Spleen (tissue), 11 donors: ENCODE data around the gene AVPI1. TPM values are rescaled to one million over a fixed set of nuclear protein-coding genes. Genes with fewer than 3 reads are reported as not detected.
"Not testable (repeated sequence)": the region's sequence is repeated elsewhere in the genome, so short reads cannot be mapped to it uniquely, and the experiment has no call there.

Experiments
- DNase-seq: peaks from one replicate; pipeline ENCODE4 v3.0.0-alpha.2; 2020
- H3K27ac ChIP-seq, 8 donors: fragments of 200-600 bp; sonication (generic) in 7 of 8; 1 replicate in 4 of 8; 2 replicates in 4 of 8; pipeline versions ENCODE4 v1.5.0 to v1.8.0; 2016 to 2021; ENCODE audit warnings: inconsistent platforms in 4 of 8, mild to moderate bottlenecking in 4 of 8, moderate library complexity in 1 of 8
- H3K27me3 ChIP-seq, 7 donors: fragments of 200-600 bp; sonication (generic) in 6 of 7; replicated peaks in 1 of 7; 1 replicate in 4 of 7; 2 replicates in 3 of 7; pipeline versions ENCODE4 v1.5.0 to v1.8.0; 2016 to 2021; ENCODE audit warnings: inconsistent platforms in 3 of 7, mild to moderate bottlenecking in 1 of 7
- H3K36me3 ChIP-seq, 6 donors: fragments of 200-600 bp; sonication (generic) in 5 of 6; 1 replicate in 4 of 6; 2 replicates in 2 of 6; pipeline versions ENCODE4 v1.5.0 to v1.8.0; 2016 to 2021; ENCODE audit warnings: inconsistent platforms in 2 of 6
- H3K4me1 ChIP-seq, 6 donors: fragments of 200-600 bp; sonication (generic) in 5 of 6; 1 replicate in 3 of 6; 2 replicates in 3 of 6; pipeline versions ENCODE4 v1.5.0 to v1.8.0; 2016 to 2021; ENCODE audit warnings: inconsistent platforms in 3 of 6
- H3K4me3 ChIP-seq, 8 donors: fragments of 200-600 bp; sonication (generic) in 7 of 8; 1 replicate in 4 of 8; 2 replicates in 4 of 8; pipeline versions ENCODE4 v1.5.0 to v1.8.0; 2016 to 2021; ENCODE audit warnings: inconsistent platforms in 4 of 8, mild to moderate bottlenecking in 4 of 8, moderate library complexity in 2 of 8
- H3K9me3 ChIP-seq, 8 donors: fragments of 200-600 bp; sonication (generic) in 7 of 8; 1 replicate in 4 of 8; 2 replicates in 4 of 8; pipeline versions ENCODE4 v1.5.0 to v1.8.0; 2016 to 2021; ENCODE audit warnings: inconsistent platforms in 4 of 8
- POLR2A ChIP-seq, 3 donors: fragments of 450-650 bp; IDR thresholded peaks; one replicate each; pipeline ENCODE4 v1.5.1; 2017; ENCODE audit warnings: antibody characterized with exemption in 3 of 3, mild to moderate bottlenecking in 1 of 3
- POLR2AphosphoS5 ChIP-seq, 3 donors: sonication (generic); formaldehyde crosslinking; IDR thresholded peaks; one replicate each; pipeline ENCODE4 v1.5.1; 2017; ENCODE audit warnings: antibody characterized with exemption in 3 of 3
- WGBS, 5 donors: extraction: QIAGEN DNeasy Blood & Tissue Kit in 3 of 5; methylation state at CpG; one replicate each; pipeline versions ENCODE4 v1.1.5 to v1.1.7; 2013 to 2018; 5-methylcytosine and 5-hydroxymethylcytosine counted together
- intact Hi-C: fragments of 100-400 bp; cut with DNase I; formaldehyde crosslinking; loops from one replicate; pipeline ENCODE4 v1.15.0; 2023; ENCODE audit warnings: low total_unique reads
- polyA plus RNA-seq, 3 donors: library from polyadenylated mRNA; stranded (reverse); fragments of 200-250 nt; gene quantifications; one replicate each; pipeline ENCODE4 v1.2.1, GENCODE V29; 2013
- total RNA-seq, 7 donors: library from RNA; depleted of rRNA in 3 of 7; stranded (reverse); fragments of >200 nt in 3 of 7; fragmentation: NEBNext Ultra II Directional in 4 of 7; extraction: Animal tissue kit (Norgen Biotek cat#: 25700) in 4 of 7; gene quantifications; one replicate each; pipeline versions ENCODE4 v1.1.0 to v1.2.1, GENCODE V29; 2016 to 2021
- TF ChIP-seq, protein P1 (sequence below), 11 experiments: fragments of 200-600 bp in 7 of 11; fragments of 450-650 bp in 4 of 11; sonication (generic) in 4 of 11; IDR thresholded peaks in 8 of 11; conservative IDR thresholded peaks in 3 of 11; 1 replicate in 7 of 11; 2 replicates in 4 of 11; pipeline versions ENCODE4 v1.4.0 to v1.8.0; 2016 to 2021; ENCODE audit warnings: antibody characterized with exemption in 11 of 11, inconsistent platforms in 4 of 11, mild to moderate bottlenecking in 1 of 11
- donor health status: healthy with polysubstance abuse.
- donor health status: DM: no; HTN: no; CAD: no; lungs with moderate emphysema.
- donor health status: DM: no; HTN: no; CAD: no.
- donor health status: Bipolar disorder and iron deficiency.
- donor health status: healthy.
- donor health status: DM: no; HTN: no; CAD: no.
- donor health status: DM: yes; HTN: yes; CAD: no.

The AVPI1 gene
- total and polyA plus RNA-seq, 10 donors: 4.0 to 35.8 (median 14.3) TPM

DNA sequence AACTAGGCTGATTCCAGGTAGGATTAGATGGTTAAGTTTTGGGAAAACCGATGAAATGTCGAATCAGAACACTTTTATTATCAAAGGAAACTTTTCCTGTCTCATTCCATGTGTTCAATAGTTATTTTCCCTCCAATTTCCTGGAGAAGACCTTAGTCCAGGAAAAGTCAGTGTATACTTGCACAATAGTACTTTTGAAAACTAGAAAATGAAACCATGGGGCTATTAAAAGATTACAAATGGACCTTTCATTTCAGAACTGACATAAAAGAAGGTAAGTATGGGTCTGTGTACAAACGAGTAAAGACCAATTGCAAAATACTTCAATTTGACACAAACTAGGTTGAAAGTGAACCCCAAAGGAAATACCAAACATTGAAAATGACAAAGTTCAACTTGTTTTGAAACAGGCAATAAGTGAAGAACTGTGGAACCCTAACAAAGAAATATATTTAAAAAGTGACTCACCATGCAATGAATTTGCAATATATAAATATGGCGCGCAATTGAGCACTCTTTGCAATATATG is 2.1 kb downstream of the AVPI1 start:
- no peak for DNase-seq
- Histone ChIP-seq H3K9me3 (no peaks in the 10 kb centered on the region), H3K27ac (peak overlapping the region; percentile 17 to 93 (median 89)), H3K4me3 (peak overlapping the region in 5 of 8 donors; percentile 63 to 92 (median 71)), H3K4me1 (peaks cover 16 to 71% (median 58%) of the 10 kb centered on the region in 6 donors), H3K36me3 (peaks cover 0 to 2% (median 0%) of the 10 kb centered on the region in 6 donors), H3K27me3 (no peaks in the 10 kb centered on the region)
- TF ChIP-seq, protein P1, sequence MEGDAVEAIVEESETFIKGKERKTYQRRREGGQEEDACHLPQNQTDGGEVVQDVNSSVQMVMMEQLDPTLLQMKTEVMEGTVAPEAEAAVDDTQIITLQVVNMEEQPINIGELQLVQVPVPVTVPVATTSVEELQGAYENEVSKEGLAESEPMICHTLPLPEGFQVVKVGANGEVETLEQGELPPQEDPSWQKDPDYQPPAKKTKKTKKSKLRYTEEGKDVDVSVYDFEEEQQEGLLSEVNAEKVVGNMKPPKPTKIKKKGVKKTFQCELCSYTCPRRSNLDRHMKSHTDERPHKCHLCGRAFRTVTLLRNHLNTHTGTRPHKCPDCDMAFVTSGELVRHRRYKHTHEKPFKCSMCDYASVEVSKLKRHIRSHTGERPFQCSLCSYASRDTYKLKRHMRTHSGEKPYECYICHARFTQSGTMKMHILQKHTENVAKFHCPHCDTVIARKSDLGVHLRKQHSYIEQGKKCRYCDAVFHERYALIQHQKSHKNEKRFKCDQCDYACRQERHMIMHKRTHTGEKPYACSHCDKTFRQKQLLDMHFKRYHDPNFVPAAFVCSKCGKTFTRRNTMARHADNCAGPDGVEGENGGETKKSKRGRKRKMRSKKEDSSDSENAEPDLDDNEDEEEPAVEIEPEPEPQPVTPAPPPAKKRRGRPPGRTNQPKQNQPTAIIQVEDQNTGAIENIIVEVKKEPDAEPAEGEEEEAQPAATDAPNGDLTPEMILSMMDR (IDR thresholded peaks at IDR 0.05 in 8 of 11, conservative IDR thresholded peaks at IDR 0.05 in 3 of 11): no peak
- TF ChIP-seq POLR2A (IDR thresholded peaks at IDR 0.05) (no peak), POLR2AphosphoS5 (IDR thresholded peaks at IDR 0.05) (no peak)
- WGBS, 5 donors: 60 to 79% (median 69%) methylated on average over 5 of the region's 5 CpGs
- intact Hi-C loops: no loop called here

DNA sequence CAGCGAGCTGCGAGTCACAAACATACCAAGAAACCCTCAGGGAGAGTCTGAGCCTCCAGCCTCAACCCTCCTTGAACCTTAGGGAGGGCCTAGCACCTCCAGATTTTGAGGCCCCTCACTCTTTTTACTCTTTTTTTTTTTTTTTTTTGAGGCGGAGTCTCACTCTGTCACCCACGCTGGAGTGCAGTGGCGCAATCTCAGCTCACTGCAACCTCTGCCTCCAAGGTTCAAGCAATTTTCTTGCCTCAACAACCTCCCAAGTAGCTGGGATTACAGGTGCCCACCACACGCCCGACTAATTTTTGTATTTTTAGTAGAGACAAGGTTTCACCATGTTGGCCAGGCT is 2.7 kb downstream of the AVPI1 start:
- H3K9me3 ChIP-seq, H3K27me3 ChIP-seq, DNase-seq, intact Hi-C loops, H3K36me3 ChIP-seq: not testable (repeated sequence)
- 69 to 80% (median 75%) methylated on average over 6 to 7 of the region's 7 CpGs for WGBS, 5 donors
- peaks cover 16 to 68% (median 57%) of the 10 kb centered on the region in 6 donors for H3K4me1 ChIP-seq
- peak overlapping the region in 7 of 8 donors; percentile 20 to 93 (median 89) for H3K27ac ChIP-seq
- peak overlapping the region in 3 of 8 donors; percentile 16 to 92 (median 73) for H3K4me3 ChIP-seq

DNA sequence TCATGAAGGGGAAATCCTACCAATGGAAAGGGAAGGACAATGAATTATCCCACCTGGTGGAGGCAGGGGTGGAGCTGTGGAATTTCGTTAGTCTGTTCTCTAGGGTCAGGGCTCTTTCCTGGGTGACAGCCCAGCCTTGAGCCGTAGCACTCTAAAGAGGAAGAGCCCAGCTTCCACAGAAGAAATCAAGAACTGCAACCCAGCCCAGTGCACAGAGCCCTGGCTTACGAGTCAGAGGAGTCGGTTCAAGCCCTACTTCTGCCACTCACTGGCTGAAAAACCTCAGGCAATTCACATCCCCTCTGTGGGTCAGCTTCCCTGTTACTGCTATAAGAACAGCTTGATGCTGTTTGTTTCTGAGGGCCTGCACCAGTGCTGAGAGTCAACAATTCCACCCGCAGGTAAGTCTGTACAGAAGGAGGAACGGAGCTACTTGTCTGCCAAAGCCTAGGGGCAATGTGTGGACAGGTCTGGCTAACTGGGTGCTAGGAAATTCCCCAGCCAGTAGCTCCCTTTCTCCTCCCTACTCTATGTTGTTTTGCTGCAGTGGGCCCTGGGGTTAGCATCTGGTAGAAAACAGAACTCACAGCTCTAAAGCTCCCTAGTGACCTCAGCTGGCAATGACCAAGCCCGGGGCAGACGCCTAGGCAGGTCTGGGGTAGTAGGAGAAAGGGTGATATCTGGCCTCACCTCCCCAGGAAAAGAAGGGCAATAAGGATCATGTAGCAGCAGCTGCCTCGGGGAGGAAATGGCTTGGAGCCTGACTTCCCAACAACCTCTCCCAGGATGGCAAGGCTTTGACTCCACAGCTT is 3.3 kb downstream of the AVPI1 start:
- Histone ChIP-seq H3K9me3 (no peaks in the 10 kb centered on the region), H3K4me3 (peak overlapping the region in 3 of 8 donors; percentile 16 to 92 (median 73)), H3K36me3 (peaks cover 0 to 12% (median 1%) of the 10 kb centered on the region in 6 donors), H3K27ac (peak overlapping the region in 7 of 8 donors; percentile 20 to 93 (median 89)), H3K4me1 (peaks cover 16 to 62% (median 53%) of the 10 kb centered on the region in 6 donors), H3K27me3 (no peaks in the 10 kb centered on the region)
- TF ChIP-seq, protein P1 (IDR thresholded peaks at IDR 0.05 in 8 of 11, conservative IDR thresholded peaks at IDR 0.05 in 3 of 11): no peak
- TF ChIP-seq POLR2A (IDR thresholded peaks at IDR 0.05) (no peak), POLR2AphosphoS5 (IDR thresholded peaks at IDR 0.05) (no peak)
- intact Hi-C loops: no loop called here
- 50 to 65% (median 51%) methylated on average over 9 of the region's 9 CpGs for WGBS, 5 donors
- DNase-seq: no peak

DNA sequence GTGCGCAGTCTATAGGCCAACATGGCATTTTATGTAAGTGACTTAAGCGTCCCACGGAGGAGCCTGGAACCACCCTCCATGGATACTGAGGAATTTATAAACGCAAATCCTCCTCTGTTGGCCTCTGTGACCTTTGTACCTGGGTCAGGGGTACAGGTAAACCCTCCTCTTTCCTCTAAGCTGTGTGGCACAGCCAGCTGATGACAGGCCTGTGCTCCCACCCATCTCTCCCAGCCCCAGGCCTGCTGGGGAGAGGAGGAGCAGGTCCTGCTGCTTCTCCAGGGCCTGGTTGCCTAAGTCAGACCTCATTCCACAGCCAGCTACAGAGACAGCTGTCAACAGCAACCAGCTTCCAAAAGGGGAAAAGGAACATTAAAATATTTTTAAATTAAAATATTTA is 5.0 kb downstream of the AVPI1 start:
- no peak for DNase-seq
- no peak overlapping the region for H3K27ac ChIP-seq
- no peaks in the 10 kb centered on the region for H3K9me3 ChIP-seq
- intact Hi-C loops: no loop called here
- TF ChIP-seq, protein P1 (IDR thresholded peaks at IDR 0.05 in 8 of 11, conservative IDR thresholded peaks at IDR 0.05 in 3 of 11): no peak
- TF ChIP-seq POLR2A (IDR thresholded peaks at IDR 0.05) (no peak), POLR2AphosphoS5 (IDR thresholded peaks at IDR 0.05) (no peak)
- H3K36me3 ChIP-seq: peaks cover 0 to 26% (median 6%) of the 10 kb centered on the region in 6 donors
- H3K4me3 ChIP-seq: no peak overlapping the region
- H3K4me1 ChIP-seq: peaks cover 13 to 55% (median 46%) of the 10 kb centered on the region in 6 donors
- H3K27me3 ChIP-seq: no peaks in the 10 kb centered on the region
- WGBS, 5 donors: 77 to 89% (median 89%) methylated on average over 4 of the region's 4 CpGs
